Natural killer cell (primary cell): ENCODE results near the gene ENTPD5. TPM values are rescaled to one million over a fixed set of nuclear protein-coding genes. Genes with fewer than 3 reads are reported as not detected.
A peak's percentile ranks its signal among the peaks of the same experiment; 100 is the strongest.

Experiments
- ATAC-seq, 3 donors: fragments of 150-1000 bp in 2 of 3; fragments of 200-7000 bp in 1 of 3; cut with Tn5 transposase; 1 replicate in 1 of 3; 2 replicates in 2 of 3; pipeline ENCODE4 v1.10.0; 2021; ENCODE audit warnings: mild to moderate bottlenecking in 2 of 3, moderate library complexity in 2 of 3
- DNase-seq, 2 donors: peaks; one replicate each; pipeline versions ENCODE4 v3.0.0 to v3.0.0-alpha.2; 2013 to 2021; ENCODE audit warnings: mixed read lengths in 1 of 2
- H3K27ac ChIP-seq: one replicate; pipeline ENCODE4 v1.5.1; 2013; ENCODE audit warnings: mild to moderate bottlenecking, low read length
- H3K27me3 ChIP-seq: one replicate; pipeline ENCODE4 v1.6.1; 2013; ENCODE audit warnings: low read length; ENCODE audit not compliant: control insufficient read depth, insufficient read depth
- H3K36me3 ChIP-seq: one replicate; pipeline ENCODE4 v1.6.1; 2013; ENCODE audit warnings: low read length; ENCODE audit not compliant: control insufficient read depth, insufficient read depth
- H3K4me1 ChIP-seq: one replicate; pipeline ENCODE4 v1.6.1; 2013; ENCODE audit warnings: low read length; ENCODE audit not compliant: control insufficient read depth, insufficient read depth
- H3K4me3 ChIP-seq: one replicate; pipeline ENCODE4 v1.5.1; 2013; ENCODE audit warnings: low read length
- H3K9me3 ChIP-seq: one replicate; pipeline ENCODE4 v1.6.1; 2013; ENCODE audit warnings: low read length; ENCODE audit not compliant: control insufficient read depth, insufficient read depth
- H3K27ac Mint-ChIP-seq, 2 donors: one replicate each; pipeline ENCODE4 v1.8.0; 2022; ENCODE audit warnings: mild to moderate bottlenecking in 2 of 2, mixed read lengths in 2 of 2, moderate library complexity in 1 of 2
- H3K27me3 Mint-ChIP-seq, 2 donors: one replicate each; pipeline ENCODE4 v1.8.0; 2022; ENCODE audit warnings: low read depth in 2 of 2, mixed read lengths in 2 of 2
- H3K36me3 Mint-ChIP-seq: one replicate; pipeline ENCODE4 v1.8.0; 2022; ENCODE audit warnings: mixed read lengths
- H3K4me1 Mint-ChIP-seq, 2 donors: one replicate each; pipeline ENCODE4 v1.8.0; 2022; ENCODE audit warnings: mixed read lengths in 2 of 2
- H3K4me3 Mint-ChIP-seq: one replicate; pipeline ENCODE4 v1.8.0; 2022; ENCODE audit warnings: mild to moderate bottlenecking, moderate library complexity, mixed read lengths
- H3K9me3 Mint-ChIP-seq, 2 donors: one replicate each; pipeline ENCODE4 v1.8.0; 2022; ENCODE audit warnings: mixed read lengths in 2 of 2
- WGBS: methylation state at CpG from one replicate; pipeline ENCODE4 v1.1.7; 2013; ENCODE audit warnings: missing lambda C conversion rate; ENCODE audit not compliant: insufficient coverage; 5-methylcytosine and 5-hydroxymethylcytosine counted together
- intact Hi-C: fragments of 100-400 bp; cut with micrococcal nuclease; formaldehyde crosslinking; loops from one replicate; pipeline ENCODE4 v1.14.2; 2022
- total RNA-seq, 4 donors: library from RNA; stranded (reverse); fragments of 120-200 nt in 1 of 4; gene quantifications; one replicate each; pipeline versions ENCODE4 v1.2.3 to v1.2.4, GENCODE V29; 2013 to 2022
- TF ChIP-seq, protein P1 (sequence below): fragments of 200-600 bp; IDR thresholded peaks from one replicate; pipeline ENCODE4 v1.8.0; 2022; ENCODE audit warnings: antibody characterized with exemption

The ENTPD5 gene
- total RNA-seq, 3 donors from 2014 or later (not counting 1 experiment from before 2014, with no cell fraction given): 8.6 to 15.7 (median 13.0) TPM

DNA sequence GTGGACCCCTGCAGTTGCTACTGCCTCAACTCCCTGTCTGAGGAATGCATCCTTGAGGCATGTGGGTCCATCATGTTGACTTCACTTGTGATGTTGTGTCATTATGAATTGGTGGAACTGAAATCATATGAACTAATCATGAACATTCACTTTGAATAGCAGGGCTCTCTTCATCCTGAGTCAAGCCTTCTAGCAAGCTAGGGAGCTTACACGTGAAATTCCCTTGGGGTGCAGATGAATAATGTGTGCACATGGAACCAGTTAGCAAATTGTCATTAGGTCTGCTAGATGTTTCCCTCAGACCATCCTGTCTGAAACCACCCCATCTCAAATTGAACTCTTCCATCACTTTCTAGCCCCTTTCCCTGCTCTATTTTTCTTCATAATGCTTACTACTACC is 65.4 kb downstream of the ENTPD5 start:
- H3K9me3 Mint-ChIP-seq: no peaks in the 10 kb centered on the region
- WGBS: 100% methylated on average over 1 of the region's 1 CpG
- no peak overlapping the region for H3K4me3 ChIP-seq
- no peak overlapping the region for H3K27ac Mint-ChIP-seq
- TF ChIP-seq, protein P1, sequence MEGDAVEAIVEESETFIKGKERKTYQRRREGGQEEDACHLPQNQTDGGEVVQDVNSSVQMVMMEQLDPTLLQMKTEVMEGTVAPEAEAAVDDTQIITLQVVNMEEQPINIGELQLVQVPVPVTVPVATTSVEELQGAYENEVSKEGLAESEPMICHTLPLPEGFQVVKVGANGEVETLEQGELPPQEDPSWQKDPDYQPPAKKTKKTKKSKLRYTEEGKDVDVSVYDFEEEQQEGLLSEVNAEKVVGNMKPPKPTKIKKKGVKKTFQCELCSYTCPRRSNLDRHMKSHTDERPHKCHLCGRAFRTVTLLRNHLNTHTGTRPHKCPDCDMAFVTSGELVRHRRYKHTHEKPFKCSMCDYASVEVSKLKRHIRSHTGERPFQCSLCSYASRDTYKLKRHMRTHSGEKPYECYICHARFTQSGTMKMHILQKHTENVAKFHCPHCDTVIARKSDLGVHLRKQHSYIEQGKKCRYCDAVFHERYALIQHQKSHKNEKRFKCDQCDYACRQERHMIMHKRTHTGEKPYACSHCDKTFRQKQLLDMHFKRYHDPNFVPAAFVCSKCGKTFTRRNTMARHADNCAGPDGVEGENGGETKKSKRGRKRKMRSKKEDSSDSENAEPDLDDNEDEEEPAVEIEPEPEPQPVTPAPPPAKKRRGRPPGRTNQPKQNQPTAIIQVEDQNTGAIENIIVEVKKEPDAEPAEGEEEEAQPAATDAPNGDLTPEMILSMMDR: no peak
- H3K27me3 ChIP-seq: no peaks in the 10 kb centered on the region
- peaks cover 5% of the 10 kb centered on the region for H3K36me3 Mint-ChIP-seq
- ATAC-seq: no peak
- H3K36me3 ChIP-seq: peaks cover 38% of the 10 kb centered on the region
- peaks cover 15% of the 10 kb centered on the region for H3K4me1 ChIP-seq
- no peak overlapping the region for H3K27ac ChIP-seq
- H3K27me3 Mint-ChIP-seq: no peaks in the 10 kb centered on the region
- peaks cover 15 to 19% of the 10 kb centered on the region in 2 donors for H3K4me1 Mint-ChIP-seq
- DNase-seq: no peak
- intact Hi-C loops: loop anchor here (5.0 kb wide), 1 partner anchor 64 kb away; the partner anchor contains the start of genes BBOF1 and ENTPD5
- H3K9me3 ChIP-seq: no peaks in the 10 kb centered on the region
- no peak overlapping the region for H3K4me3 Mint-ChIP-seq

DNA sequence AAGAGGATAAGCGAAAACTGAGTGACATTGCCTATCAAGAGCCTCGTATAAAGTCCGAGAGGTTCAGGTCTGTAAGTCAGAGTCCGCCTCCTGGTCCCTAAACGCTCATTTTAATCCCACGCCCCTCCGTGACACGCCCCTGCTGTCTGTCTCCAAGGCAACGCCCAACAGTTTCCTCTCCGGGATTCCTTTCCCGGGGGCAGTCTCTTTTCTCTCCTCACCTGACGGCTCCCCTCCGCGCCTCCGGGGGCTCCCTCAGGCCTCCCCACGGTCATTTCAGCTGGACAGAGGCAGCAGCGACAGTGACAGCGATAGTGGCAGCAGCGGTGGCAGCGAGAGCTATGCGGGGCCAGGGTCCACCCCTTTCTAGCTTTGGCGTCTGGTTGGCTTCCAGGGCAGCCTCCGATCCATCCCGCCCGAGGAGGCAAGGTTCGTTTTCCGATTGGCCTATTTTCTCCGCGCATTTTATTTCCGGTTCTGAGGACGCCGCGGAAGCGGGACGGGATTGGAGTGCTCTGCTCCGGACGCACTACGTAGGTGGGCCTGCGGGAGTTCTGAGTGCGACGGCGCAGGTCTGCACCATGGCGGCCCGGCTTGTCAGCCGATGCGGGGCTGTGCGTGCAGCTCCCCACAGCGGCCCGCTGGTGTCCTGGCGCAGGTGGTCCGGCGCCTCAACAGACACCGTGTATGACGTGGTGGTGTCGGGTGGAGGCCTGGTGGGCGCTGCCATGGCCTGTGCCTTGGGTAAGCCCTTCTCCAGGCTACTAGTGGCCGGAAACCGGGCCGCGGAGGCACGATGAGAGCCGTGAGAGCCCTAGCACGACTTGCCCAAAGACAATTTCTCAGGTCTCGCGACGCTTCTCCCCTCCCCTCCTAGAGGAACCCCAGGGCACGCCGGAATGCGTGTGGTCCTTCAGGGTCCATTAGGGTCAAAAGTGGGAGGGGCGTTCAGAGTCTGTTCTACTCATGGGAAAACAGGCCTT is 69.0 kb downstream of the ENTPD5 start, which contains the start of the genes COQ6 and FAM161B:
COQ6 (plus strand) TSS at position 551 of the 983 bp plus-strand sequence; CDS start at position 582, 31 bp downstream.
FAM161B (minus strand) TSS at position 343 of the 983 bp plus-strand sequence; CDS start at position 275, 68 bp downstream.
- H3K9me3 ChIP-seq: no peaks in the 10 kb centered on the region
- DNase-seq (peak; percentile 84 to 98), ATAC-seq (peak; percentile 89 to 97 (median 90))
- no peaks in the 10 kb centered on the region for H3K36me3 Mint-ChIP-seq
- H3K27ac Mint-ChIP-seq: peak within 1 kb of the TSS; percentile 96
- H3K27me3 Mint-ChIP-seq: no peaks in the 10 kb centered on the region
- TF ChIP-seq, protein P1: no peak
- intact Hi-C loops: loop anchor here (2.0 to 5.0 kb wide), 2 partner anchors 63 to 67 kb away; partner anchors contain the start of genes BBOF1, ENTPD5 and ZNF410
- under 1% methylated on average over 68 of the region's 70 CpGs for WGBS
- H3K9me3 Mint-ChIP-seq: no peaks in the 10 kb centered on the region
- H3K4me3 ChIP-seq: peak within 1 kb of the TSS; percentile 85
- peak within 1 kb of the TSS; percentile 77 for H3K27ac ChIP-seq
- peaks cover 12% of the 10 kb centered on the region for H3K36me3 ChIP-seq
- H3K4me3 Mint-ChIP-seq: peak within 1 kb of the TSS; percentile 99
- no peaks in the 10 kb centered on the region for H3K27me3 ChIP-seq
- peaks cover 15% of the 10 kb centered on the region for H3K4me1 ChIP-seq
- H3K4me1 Mint-ChIP-seq: peaks cover 15 to 19% of the 10 kb centered on the region in 2 donors

DNA sequence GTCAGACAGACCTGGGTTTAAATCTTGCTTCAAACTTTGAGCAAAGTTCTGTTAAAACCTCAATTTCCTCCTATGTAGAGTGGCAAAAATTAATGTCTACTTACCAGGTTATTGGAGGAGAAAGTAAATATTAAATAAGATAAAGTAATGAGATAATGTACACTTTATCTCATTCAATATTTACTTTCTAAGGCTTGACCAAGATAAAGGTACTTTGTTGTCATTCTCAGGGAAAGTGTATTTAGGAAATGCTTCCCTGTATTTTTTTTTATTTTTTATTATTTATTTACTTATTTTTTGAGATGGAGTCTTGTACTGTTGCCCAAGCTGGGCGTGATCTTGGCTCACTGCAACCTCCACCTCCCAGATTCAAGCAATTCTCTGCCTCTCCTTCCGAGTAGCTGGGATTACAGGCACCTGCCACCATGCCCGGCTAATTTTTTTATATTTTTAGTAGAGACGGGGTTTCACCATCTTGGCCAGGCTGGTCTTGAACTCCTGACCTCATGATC is 73.9 kb downstream of the ENTPD5 start:
- no peak overlapping the region for H3K27ac Mint-ChIP-seq
- H3K9me3 ChIP-seq: no peaks in the 10 kb centered on the region
- no peaks in the 10 kb centered on the region for H3K27me3 Mint-ChIP-seq
- TF ChIP-seq, protein P1: no peak
- H3K4me3 Mint-ChIP-seq: no peak overlapping the region
- ATAC-seq (no peak), DNase-seq (no peak)
- intact Hi-C loops: no loop called here
- no peaks in the 10 kb centered on the region for H3K36me3 Mint-ChIP-seq
- H3K4me3 ChIP-seq: no peak overlapping the region
- H3K4me1 ChIP-seq: peaks cover 7% of the 10 kb centered on the region
- peaks cover 6 to 14% of the 10 kb centered on the region in 2 donors for H3K4me1 Mint-ChIP-seq
- no peaks in the 10 kb centered on the region for H3K27me3 ChIP-seq
- H3K27ac ChIP-seq: no peak overlapping the region
- peaks cover 11% of the 10 kb centered on the region for H3K36me3 ChIP-seq
- no peaks in the 10 kb centered on the region for H3K9me3 Mint-ChIP-seq
- 95% methylated on average over 4 of the region's 4 CpGs for WGBS
